NCI-H2107 treated with DMSO at 0.1 percent for 48 hours (cell line): Measurements from ENCODE around the gene VWA8.
"Not testable (repeated sequence)": the region's sequence is repeated elsewhere in the genome, so short reads cannot be mapped to it uniquely, and the experiment has no call there.

ENCODE experiments used
- DNase-seq: peaks from one replicate; lab custom pipeline; 2025; ENCODE audit not compliant: unreplicated experiment; lab: John Stamatoyannopoulos, UW

Gene VWA8

GRCh38 chr13:41969072-41969471 is 8.2 kb upstream of the VWA8 start:
- DNase-seq, result no peak

GRCh38 chr13:41966671-41967070 is 5.8 kb upstream of the VWA8 start:
- no peak for DNase-seq

DNA sequence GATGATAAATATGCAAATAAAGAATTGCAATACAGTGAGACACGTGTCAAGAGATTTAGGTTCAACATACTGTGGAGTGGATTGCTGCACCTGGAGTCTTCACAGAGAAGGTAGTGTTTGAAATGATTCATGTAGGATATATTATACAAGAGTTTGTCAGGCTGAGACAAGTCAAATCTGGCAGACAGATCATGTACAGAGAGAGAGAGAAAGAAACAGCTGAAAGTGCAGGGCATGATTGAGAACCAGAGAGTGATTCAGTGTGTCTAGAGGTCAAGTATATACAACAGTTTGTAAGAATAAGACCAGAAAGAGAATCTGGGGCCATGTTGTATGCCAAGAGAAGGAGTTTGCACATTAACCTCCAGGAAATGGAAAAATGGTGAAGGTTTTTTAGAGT is 2.1 kb upstream of the VWA8 start:
- DNase-seq, result no peak

- DNase-seq, result no peak
These were observed 504 bp upstream of the VWA8 start for GRCh38 chr13:41961466-41961760.

- DNase-seq, result no peak
These were observed 685 bp downstream of the VWA8 start for GRCh38 chr13:41960211-41960636.

DNA sequence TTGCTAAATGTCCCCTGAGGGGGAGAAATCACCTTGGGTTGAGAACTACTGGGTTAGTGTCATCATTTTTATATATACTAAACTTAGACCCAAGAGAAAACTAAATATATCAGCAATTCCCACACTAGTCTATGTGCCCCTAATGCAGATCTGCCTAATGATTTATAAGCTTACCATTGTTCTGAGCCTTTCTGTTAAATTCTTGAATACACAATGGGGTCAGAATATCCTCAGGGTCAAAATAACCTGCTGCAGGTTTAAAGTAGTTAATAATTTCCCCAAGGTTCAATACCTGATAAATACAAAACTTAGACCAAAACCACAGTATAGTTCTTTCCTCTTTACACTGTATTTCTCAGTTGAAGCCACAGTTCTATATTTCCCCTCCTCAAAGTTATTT is 4.6 kb downstream of the VWA8 start:
- DNase-seq, result no peak

- no peak for DNase-seq
These were observed 5.3 kb downstream of the VWA8 start for GRCh38 chr13:41955605-41956004.

GRCh38 chr13:41954226-41954625 is 6.7 kb downstream of the VWA8 start:
- DNase-seq, result no peak

DNA sequence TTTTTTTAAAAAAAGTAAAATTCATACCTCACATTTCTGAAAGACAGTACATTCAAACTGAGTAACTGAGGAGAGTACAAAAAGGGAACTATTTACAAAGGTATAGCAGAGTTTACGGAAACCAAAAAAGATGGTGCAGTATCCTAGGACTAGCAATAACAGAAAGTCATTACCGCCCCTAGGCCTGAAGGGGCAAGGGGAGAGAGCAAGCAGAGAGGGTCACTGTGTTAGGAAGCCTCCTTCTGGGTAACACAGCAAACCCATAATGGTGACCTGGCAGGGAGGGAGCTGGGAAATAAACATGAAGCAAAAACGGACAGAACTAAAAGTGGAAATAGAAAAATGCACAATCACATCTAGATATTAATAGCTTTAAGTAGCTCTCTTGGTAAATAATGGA is 8.2 kb downstream of the VWA8 start:
- no peak for DNase-seq

GRCh38 chr13:41949104-41949503 is 11.8 kb downstream of the VWA8 start:
- DNase-seq, result not testable (repeated sequence)

- no peak for DNase-seq
These were observed 15.0 kb downstream of the VWA8 start for GRCh38 chr13:41945926-41946325.

DNA sequence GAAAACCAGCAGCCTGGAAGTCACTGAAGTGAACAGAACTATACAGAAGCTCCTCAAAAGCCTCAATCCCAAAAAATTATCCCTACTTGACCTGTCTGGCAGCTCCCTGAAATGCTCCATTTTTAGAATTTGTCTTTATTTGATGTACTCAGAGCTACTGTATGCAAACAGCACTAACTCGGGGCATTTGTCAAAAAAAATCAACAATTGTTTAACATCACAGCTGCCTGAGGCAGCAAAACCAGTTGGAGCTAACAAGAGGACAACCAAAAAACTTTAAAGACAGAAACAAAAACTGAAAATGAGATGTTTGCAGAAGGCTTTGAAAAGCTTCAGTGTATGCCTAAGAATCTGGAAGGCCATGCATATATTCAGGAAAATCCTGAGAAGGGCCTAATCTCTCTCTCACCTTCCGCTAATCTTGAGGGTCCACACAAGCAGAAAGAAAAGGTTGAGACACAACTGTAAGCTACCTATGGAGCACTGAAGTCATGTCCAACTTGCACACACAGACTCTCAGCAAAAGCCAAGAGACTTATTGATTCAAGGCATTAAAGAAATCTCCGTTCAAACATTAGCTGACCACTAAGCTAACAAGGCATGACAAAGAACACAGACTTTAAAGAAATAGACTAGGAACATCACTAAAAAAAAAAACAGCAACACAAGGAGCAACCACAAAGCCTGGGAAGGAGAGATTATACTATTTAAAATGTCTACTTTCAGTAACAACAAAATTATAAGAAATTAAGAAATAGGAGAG is 16.1 kb downstream of the VWA8 start:
- no peak for DNase-seq

- DNase-seq, result no peak
These were observed 16.7 kb downstream of the VWA8 start for GRCh38 chr13:41944229-41944628.

DNA sequence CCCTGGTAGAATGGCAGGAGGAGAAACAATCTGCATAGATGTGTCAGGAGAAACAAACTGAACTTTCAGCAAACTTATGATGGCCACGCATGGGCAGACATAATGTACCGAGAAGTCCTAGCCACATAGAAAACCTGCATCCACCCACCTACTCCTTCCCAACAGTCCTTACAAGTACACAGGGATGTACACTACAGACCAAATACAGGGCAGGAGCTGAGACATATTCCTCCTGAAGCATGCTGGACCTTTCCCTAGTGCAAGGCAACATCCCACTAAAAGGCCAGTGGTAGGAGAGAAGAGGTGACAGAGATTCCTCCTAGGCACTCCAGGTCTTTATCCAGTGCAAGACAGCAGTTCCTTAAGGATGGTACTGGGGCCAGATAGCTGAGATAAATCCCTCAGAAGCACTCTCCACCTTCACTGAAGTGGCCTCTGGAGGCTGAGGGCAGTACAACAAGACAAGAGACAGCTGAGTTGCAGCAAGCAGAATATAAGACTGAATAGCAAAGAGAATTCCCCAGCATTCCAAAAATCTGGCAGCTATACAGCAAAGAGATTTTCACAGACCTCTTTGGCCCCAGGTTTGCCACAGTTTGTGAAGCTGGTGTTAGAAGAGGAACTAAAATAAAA is 18.3 kb downstream of the VWA8 start:
- DNase-seq, result no peak

- DNase-seq, result no peak
These were observed 19.7 kb downstream of the VWA8 start for GRCh38 chr13:41941174-41941573.

GRCh38 chr13:41939398-41939797 is 21.5 kb downstream of the VWA8 start:
- DNase-seq, result no peak

- DNase-seq, result no peak
These were observed 22.0 kb downstream of the VWA8 start for GRCh38 chr13:41938918-41939317.

DNA sequence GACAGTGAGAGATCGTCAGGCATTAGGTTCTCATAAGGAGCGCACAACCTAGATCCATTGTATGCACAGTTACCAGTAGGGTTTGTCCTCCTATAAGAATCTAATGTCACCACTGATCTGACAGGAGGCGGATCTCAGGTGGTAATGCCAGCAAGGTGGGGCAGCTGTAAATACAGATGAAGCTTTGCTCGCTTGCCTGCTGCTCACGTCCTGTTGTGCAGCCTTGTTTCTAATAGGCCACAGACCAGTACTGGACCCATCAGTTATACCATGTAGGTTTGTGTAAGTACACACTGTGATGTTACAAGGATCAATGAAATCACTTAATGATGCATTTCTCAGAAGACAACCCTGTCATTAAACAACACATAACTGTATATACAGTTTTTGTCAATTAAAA is 23.5 kb downstream of the VWA8 start:
- no peak for DNase-seq

DNA sequence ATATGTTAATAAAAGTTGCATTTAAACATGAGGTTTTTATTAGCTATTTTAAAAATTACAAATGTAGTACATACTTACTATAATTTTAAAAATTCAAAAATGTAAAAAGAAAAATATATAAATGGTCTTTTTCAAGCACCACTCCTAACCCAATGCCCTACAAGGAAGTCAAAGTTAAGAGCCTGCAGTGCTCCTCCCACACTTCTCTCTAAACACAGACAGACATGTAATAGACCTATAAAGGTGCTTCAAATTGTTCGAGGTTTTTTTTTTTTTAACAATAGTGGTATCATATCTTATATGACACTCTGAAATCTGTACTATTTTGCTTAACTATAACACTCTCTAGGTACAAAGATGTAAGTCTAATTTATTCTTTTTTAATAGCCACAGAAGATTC is 25.4 kb downstream of the VWA8 start:
- DNase-seq, result no peak

GRCh38 chr13:41934994-41935393 is 25.9 kb downstream of the VWA8 start:
- no peak for DNase-seq

GRCh38 chr13:41934120-41934519 is 26.8 kb downstream of the VWA8 start:
- no peak for DNase-seq

DNA sequence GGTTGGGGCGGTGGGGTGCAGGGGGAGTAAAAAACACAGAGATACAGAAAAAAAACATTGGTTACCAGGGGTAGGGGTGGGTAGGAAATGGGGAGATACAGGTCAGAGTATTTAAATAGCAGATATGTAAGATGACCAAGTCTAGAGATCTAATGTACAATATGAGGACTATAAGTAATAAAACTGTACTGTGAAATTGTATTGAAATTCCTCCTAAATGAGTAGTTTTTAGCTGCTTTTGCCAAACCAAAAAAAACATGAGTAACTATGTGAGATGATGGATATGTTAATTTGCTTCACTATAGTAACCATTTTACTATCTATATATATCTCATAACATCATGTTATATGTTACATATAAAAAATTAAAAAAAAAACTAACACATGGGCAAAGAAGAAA is 29.6 kb downstream of the VWA8 start:
- no peak for DNase-seq

DNA sequence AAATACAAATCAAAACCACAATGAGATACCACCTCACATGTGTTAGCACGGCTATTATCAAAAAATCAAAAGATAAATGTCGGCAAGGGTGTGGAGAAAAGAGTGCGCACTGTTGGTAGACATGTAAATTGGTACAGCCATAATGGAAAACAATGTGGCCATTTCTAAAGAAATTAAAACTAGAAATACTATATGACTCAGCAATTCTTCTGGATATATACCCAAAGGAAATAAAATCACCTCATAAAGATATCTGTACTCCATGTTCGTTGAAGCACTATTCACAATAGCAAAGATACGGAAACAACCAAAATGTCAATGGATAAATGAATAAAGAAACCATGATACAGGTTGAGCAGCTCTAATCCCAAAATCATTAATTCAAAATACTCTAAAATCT is 30.8 kb downstream of the VWA8 start:
- DNase-seq, result no peak
